ENCODE data around the gene PLXND1.
"Not testable (repeated sequence)": the region's sequence is repeated elsewhere in the genome, so short reads cannot be mapped to it uniquely, and the experiment has no call there.

PLXND1 gene

DNA sequence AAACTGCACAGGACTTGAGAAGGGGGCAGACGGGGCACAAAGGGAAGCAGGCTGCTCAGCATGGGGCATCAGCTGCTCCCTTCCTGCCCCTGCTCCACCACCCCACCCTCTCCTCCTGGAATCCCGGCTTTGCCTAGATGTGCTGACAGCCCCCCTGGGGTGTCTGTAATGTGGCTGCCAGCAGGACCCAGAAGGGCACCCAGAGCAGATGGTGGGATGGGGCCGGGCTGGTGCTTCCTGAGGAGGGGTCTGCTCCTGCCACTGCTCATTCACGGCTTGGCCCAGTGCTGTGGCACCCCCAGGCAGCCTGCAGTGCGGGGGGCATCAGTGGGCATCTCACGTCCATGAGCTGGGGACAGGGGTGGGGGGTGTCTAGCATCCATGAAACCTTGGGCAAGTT, 53.3 kb downstream of the PLXND1 start:
- DNase-seq (ENCODE audit: low read depth in 4 of 4, low spot score in 1 of 4): no peak

DNA sequence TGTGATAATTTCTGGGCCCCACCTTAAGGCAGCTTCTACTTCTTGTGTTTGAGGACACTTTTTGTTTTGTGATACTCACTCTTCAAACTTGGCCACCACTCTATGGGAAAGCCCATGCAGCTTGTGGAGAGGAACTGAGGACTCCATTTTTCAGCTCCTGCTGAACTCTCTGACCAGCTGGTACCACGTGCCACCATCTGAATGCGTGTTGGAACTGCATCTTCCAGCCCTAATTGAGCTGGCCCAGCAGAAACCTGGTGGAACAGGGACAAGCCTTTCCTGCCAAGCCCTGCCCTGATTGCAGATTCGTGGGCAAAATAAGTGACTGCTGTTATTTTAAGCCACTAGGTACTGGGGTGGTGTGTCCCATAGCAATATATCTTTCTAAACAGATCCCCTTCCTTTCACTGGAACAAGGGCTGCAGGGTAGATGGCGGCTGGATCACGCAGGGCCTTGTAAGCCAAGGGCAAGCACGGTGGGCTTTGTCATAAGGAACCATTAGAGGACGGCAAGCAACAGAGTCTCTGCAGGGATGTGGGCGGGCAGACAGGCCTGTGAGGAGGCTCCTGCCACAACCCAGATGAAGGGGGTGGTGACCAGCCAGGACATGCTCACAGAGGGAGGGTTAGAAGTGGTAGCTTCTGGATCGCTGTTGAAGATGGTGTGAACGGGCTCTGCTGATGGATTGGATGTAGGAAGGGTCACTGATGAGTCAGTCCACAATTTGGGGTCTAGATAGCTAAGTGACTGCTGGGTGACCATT, 54.0 kb downstream of the PLXND1 start:
- DNase-seq (ENCODE audit: low read depth in 4 of 4, low spot score in 1 of 4): no peak

- no peak for DNase-seq (ENCODE audit: low read depth in 4 of 4, low spot score in 1 of 4)
Measured at GRCh38 chr3:129549805-129550204, 56.7 kb downstream of the PLXND1 start.

DNA sequence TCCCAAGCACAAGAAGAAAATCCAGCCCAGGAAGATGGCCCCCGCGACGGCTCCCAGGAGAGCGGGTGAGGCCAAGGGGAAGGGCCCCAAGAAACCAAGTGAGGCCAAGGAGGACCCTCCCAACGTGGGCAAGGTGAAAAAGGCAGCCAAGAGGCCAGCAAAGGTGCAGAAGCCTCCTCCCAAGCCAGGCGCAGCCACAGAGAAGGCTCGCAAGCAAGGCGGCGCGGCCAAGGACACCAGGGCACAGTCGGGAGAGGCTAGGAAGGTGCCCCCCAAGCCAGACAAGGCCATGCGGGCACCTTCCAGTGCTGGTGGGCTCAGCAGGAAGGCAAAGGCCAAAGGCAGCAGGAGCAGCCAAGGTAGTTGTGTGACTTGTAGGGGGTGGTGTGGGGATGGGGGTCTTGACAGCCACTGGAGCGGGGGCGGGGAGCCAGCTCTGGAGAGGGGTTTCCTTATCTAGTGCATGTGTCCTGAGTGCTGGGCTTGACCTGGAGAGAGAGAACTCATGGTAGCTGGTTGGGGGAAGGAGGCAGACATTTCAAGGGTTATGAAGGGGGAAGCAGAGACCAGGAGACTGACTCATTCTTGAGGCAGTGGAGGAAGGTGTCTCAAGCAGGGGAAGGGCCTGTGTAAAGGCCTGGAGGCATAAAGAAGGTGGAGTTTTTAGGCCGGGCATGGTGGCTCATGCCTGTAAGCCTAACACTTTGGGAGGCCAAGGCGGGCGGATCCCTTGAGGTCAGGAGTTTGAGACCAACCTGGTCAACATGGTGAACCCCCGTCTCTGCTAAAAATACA, 57.3 kb downstream of the PLXND1 start:
- no peak for DNase-seq (ENCODE audit: low read depth in 4 of 4, low spot score in 1 of 4)

- no peak for DNase-seq (ENCODE audit: low read depth in 4 of 4, low spot score in 1 of 4)
Measured at GRCh38 chr3:129548104-129548965, 58.1 kb downstream of the PLXND1 start.

DNA sequence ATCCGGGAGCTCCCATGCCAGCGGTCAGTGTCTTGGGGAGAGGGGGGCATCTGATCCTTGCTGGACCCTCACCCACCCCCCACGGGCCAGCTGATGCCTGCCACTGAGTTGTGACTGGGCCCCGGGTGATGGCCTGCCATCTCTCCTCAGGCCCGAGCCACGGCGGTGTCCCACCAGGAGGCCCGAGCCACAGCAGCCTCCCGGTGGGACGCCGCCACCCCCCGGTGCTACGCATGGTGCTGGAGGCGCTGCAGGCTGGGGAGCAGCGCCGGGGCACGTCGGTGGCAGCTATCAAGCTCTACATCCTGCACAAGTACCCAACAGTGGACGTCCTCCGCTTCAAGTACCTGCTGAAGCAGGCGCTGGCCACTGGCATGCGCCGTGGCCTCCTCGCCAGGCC, 59.2 kb downstream of the PLXND1 start:
- no peak for DNase-seq (ENCODE audit: low read depth in 4 of 4, low spot score in 1 of 4)

DNA sequence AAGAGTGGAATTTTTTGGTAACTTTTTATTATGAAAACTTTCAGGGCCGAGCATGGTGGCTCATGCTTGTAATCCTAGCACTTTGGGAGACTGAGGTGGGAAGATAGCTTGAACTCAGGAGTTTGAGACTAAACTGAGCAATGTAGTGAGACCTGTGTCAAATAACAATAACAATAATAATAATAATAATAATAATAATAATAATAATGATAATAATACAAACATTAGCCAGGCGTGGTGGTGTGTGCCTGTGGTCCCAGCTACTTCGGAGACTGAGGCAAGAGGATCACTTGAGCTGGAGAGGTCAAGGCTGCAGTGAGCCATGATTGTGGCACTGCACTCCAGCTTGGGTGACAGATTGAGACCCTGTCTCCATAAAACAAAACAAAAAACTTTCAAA, 60.5 kb downstream of the PLXND1 start:
- not testable (repeated sequence) for DNase-seq (ENCODE audit: low read depth in 4 of 4, low spot score in 1 of 4)

GRCh38 chr3:129543999-129544398, 62.5 kb downstream of the PLXND1 start:
- no peak for DNase-seq (ENCODE audit: low read depth in 4 of 4, low spot score in 1 of 4)

DNA sequence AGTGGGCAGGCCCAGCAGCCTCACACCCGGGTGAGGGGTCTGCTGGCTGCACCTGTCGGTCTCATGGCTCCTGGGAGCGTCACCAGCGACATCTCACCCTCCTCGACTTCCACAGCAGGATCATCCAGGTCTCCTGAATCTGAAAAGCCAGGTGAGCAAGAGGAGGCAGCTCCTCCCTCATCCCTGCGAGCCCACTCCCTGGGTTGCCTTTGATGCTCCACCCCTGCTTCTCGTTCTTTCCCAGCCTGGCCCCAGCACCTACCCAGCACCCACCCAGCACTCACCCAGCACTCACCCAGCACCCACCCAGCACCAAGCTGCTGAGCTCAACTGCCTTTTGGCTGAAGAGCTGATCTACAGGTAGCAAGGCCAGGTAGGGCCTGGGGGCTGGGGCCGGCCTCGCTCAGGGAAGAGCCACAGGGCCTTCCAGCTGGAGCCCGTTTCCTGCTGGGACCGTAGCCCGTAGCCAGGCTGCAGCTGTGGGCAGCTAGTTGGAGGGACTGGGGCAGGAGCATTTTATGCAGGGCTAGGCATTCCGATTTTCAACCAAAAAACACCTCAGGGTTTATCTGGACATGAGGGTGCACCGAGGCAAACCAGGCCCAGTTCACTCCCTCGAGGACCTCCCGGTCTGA, 63.2 kb downstream of the PLXND1 start, which contains the start of gene H1-8:
TSS of gene H1-8 (plus strand) at position 20 of the 635 bp plus-strand sequence. CDS start at position 64, 44 bp downstream.
- DNase-seq (ENCODE audit: low read depth in 4 of 4, low spot score in 1 of 4): no peak

GRCh38 chr3:129542747-129543146, 63.7 kb downstream of the PLXND1 start:
- no peak for DNase-seq (ENCODE audit: low read depth in 4 of 4, low spot score in 1 of 4)

GRCh38 chr3:129540776-129541516, 65.5 kb downstream of the PLXND1 start:
- DNase-seq (ENCODE audit: low read depth in 4 of 4, low spot score in 1 of 4): no peak

DNA sequence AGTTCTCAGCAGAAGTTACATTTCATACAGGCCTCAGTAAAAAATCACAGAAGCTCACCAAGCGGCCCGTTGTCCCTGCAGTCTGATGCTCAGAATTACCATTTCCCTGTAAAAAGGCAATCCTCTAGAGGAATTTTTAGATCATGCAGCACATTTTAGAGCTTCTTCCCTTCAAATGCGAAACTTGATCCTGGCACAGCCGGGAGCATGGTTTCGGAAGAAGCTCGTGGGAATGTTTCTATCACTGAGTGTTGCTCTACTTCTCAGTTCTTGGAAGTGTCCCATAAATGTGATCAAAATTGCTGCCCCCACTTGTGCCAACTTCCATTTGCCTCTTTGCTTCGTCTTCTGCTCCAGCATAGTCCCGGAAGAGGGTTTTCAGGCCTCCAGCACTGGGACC, 67.3 kb downstream of the PLXND1 start:
- DNase-seq (ENCODE audit: low read depth in 4 of 4, low spot score in 1 of 4): no peak

GRCh38 chr3:129536804-129537203, 69.7 kb downstream of the PLXND1 start:
- no peak for DNase-seq (ENCODE audit: low read depth in 4 of 4, low spot score in 1 of 4)

DNA sequence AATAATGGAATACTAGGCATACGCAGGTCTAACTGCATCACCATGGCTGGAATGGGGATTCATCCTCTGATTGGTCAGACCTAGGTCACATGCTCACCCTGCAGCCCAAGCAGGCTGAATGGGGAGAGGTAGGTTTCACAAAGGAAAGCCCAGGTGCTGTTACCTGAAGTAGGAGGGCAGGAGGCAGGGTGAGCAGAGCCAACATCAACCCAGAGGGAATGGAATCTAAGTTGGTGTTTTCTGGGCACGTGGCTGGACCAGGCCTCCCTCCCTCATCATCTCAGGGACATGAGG, 70.2 kb downstream of the PLXND1 start:
- DNase-seq (ENCODE audit: low read depth in 4 of 4, low spot score in 1 of 4): no peak

DNA sequence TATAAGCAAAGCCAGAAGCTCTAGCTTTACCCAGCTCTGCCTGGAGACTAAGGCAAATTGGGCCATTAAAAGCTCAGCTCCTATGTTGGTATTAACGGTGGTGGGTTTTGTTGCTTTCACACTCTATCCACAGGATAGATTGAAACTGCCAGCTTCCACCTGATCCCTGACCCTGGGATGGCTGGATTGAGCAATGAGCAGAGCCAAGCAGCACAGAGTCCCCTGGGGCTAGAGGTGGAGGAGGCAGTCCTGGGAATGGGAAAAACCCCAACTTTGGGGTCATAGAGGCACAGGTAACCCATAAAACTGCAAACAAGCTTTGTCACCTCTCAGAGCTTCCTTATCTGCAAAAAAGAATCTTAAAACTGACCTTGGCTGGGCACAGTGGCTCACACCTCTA, 71.4 kb downstream of the PLXND1 start:
- no peak for DNase-seq (ENCODE audit: low read depth in 4 of 4, low spot score in 1 of 4)

DNA sequence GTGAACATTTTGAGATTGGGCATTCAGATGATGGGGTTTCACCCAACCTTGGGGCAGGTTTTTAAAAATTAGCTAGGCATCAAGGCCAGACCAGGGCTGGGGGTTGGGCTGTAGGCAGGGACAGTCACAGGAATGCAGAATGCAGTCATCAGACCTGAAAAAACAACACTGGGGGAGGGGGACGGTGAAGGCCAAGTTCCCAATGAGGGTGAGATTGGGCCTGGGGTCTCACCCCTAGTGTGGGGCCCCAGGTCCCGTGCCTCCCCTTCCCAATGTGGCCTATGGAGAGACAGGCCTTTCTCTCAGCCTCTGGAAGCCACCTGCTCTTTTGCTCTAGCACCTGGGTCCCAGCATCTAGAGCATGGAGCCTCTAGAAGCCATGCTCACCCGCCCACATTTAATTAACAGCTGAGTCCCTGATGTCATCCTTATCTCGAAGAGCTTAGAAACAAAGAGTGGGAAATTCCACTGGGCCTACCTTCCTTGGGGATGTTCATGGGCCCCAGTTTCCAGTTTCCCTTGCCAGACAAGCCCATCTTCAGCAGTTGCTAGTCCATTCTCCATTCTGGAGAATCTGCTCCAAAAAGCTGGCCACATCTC, 71.9 kb downstream of the PLXND1 start:
- DNase-seq (ENCODE audit: low read depth in 4 of 4, low spot score in 1 of 4): no peak

DNA sequence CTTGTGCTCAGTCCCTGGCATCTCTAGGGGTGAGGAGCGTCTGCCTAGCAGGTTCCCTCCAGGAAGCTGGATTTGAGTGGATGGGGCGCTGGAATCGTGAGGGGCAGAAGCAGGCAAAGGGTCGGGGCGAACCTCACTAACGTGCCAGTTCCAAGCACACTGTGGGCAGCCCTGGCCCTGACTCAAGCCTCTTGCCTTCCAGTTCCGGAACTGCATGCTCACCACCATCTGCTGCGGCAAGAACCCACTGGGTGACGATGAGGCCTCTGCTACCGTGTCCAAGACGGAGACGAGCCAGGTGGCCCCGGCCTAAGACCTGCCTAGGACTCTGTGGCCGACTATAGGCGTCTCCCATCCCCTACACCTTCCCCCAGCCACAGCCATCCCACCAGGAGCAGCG, 73.1 kb downstream of the PLXND1 start:
- no peak for DNase-seq (ENCODE audit: low read depth in 4 of 4, low spot score in 1 of 4)

GRCh38 chr3:129532261-129532660, 74.2 kb downstream of the PLXND1 start:
- no peak for DNase-seq (ENCODE audit: low read depth in 4 of 4, low spot score in 1 of 4)

- DNase-seq (ENCODE audit: low read depth in 4 of 4, low spot score in 1 of 4): no peak
Measured at GRCh38 chr3:129531699-129532098, 74.8 kb downstream of the PLXND1 start.

- no peak for DNase-seq (ENCODE audit: low read depth in 4 of 4, low spot score in 1 of 4)
Measured at GRCh38 chr3:129530821-129531220, 75.7 kb downstream of the PLXND1 start.
